Measurements from ENCODE around the gene USP49.
A peak's percentile ranks its signal among the peaks of the same experiment; 100 is the strongest.
"Not testable (repeated sequence)": the region's sequence is repeated elsewhere in the genome, so short reads cannot be mapped to it uniquely, and the experiment has no call there.

Gene USP49

GRCh38 chr6:41895300-41896233, at the start of gene USP49:
TSS of gene USP49 (minus strand) at chr6:41895375. CDS start at chr6:41806983, 88,392 bp downstream.
- DNase-seq: peak; percentile 96

- DNase-seq: no peak
Observed at GRCh38 chr6:41943456-41943855, 48.3 kb upstream of the USP49 start.

GRCh38 chr6:41942882-41943281, 47.7 kb upstream of the USP49 start:
- not testable (repeated sequence) for DNase-seq

- DNase-seq: peak; percentile 54
Observed at GRCh38 chr6:41942067-41942851, 47.1 kb upstream of the USP49 start.

- peak; percentile 96 for DNase-seq
Observed at GRCh38 chr6:41941280-41942066, 46.3 kb upstream of the USP49 start, which contains the start of gene CCND3. TSS of gene CCND3 (minus strand) at chr6:41941808. CDS start at chr6:41941649, 159 bp downstream.

GRCh38 chr6:41940759-41941279, 45.6 kb upstream of the USP49 start:
- peak; percentile 76 for DNase-seq

GRCh38 chr6:41939848-41940758, 44.9 kb upstream of the USP49 start:
- peak; percentile 68 for DNase-seq

- DNase-seq: peak; percentile 71
Observed at GRCh38 chr6:41939176-41939847, 44.1 kb upstream of the USP49 start.

- DNase-seq: no peak
Observed at GRCh38 chr6:41938590-41939175, 43.5 kb upstream of the USP49 start.

- DNase-seq: peak; percentile 45
Observed at GRCh38 chr6:41937861-41938574, 42.8 kb upstream of the USP49 start.

- no peak for DNase-seq
Observed at GRCh38 chr6:41937472-41937860, 42.3 kb upstream of the USP49 start.

- peak; percentile 80 for DNase-seq
Observed at GRCh38 chr6:41936073-41936837, 41.1 kb upstream of the USP49 start.

- DNase-seq: no peak
Observed at GRCh38 chr6:41935685-41936072, 40.5 kb upstream of the USP49 start.

GRCh38 chr6:41935193-41935574, 40.0 kb upstream of the USP49 start:
- DNase-seq: no peak

- no peak for DNase-seq
Observed at GRCh38 chr6:41934278-41935192, 39.4 kb upstream of the USP49 start.

GRCh38 chr6:41932378-41932777, 37.2 kb upstream of the USP49 start:
- no peak for DNase-seq

- no peak for DNase-seq
Observed at GRCh38 chr6:41931792-41932191, 36.6 kb upstream of the USP49 start.

- DNase-seq: no peak
Observed at GRCh38 chr6:41929924-41930323, 34.7 kb upstream of the USP49 start.
